HCT116 (cell line): Measurements from ENCODE around the gene SCN8A. TPM values are rescaled to one million over a fixed set of nuclear protein-coding genes. Genes with fewer than 3 reads are reported as not detected.
A peak's percentile ranks its signal among the peaks of the same experiment; 100 is the strongest.

Experiments
- ATAC-seq: fragments of 200-7000 bp; cut with Tn5 transposase; 2 replicates; pipeline ENCODE4 v1.9.1; 2020; ENCODE audit warnings: mild to moderate bottlenecking, moderate library complexity
- BruUV-seq: library from RNA; stranded (reverse); fragments of 400-500 nt; replicated peaks from 2 replicates; lab custom pipeline; 2021; lab: Mats Ljungman, UMichigan
- CTCF ChIA-PET: fragments of 300-600 bp; sonication (Branson Sonifier 250); formaldehyde crosslinking; loops from one replicate; lab custom pipeline; 2021; ENCODE audit warnings: antibody characterized with exemption; lab: Charles Lee
- POLR2A ChIA-PET: fragments of 300-600, 350-600 bp; sonication (Branson Sonifier 250); formaldehyde crosslinking; loops from one replicate; lab custom pipeline; 2021; ENCODE audit warnings: antibody characterized with exemption; lab: Charles Lee
- RAD21 ChIA-PET, 2 experiments: fragments of 300-600 bp; sonication (Branson Sonifier 250); formaldehyde crosslinking; loops; one replicate each; lab custom pipeline; 2023; ENCODE audit warnings: low total read pairs in 2 of 2; ENCODE audit not compliant: uncharacterized antibody in 2 of 2, unreplicated experiment in 2 of 2, low non-redundant PET in 1 of 2; lab: Charles Lee
- DNase-seq: peaks from one replicate; pipeline ENCODE4 v3.0.0-alpha.2; 2010; ENCODE audit warnings: low read depth, low spot score
- H2AFZ ChIP-seq: fragments of 200-600 bp; shearing (Covaris generic), sonication (generic); 2 replicates; pipeline ENCODE4 v1.6.1; 2017; ENCODE audit warnings: low read depth, mixed run types, mixed read lengths, antibody characterized with exemption, low read length; ENCODE audit not compliant: poor library complexity, severe bottlenecking
- H3K27ac ChIP-seq: 2 replicates; pipeline ENCODE4 v1.5.1; 2012; ENCODE audit warnings: low read depth, low read length
- H3K27me3 ChIP-seq: fragments of 200-600 bp; sonication (generic); 2 replicates; pipeline ENCODE4 v1.6.1; 2016; ENCODE audit warnings: mixed run types, low read length, mixed read lengths; ENCODE audit not compliant: insufficient read depth
- H3K36me3 ChIP-seq, 2 experiments: fragments of 200-500 bp in 1 of 2; fragments of 200-600 bp in 1 of 2; sonication (Bioruptor generic) in 1 of 2; sonication (generic) in 1 of 2; 2 replicates each; pipeline versions ENCODE4 v1.5.1 to v1.6.1; 2014 to 2016; ENCODE audit warnings: low read length in 2 of 2, inconsistent platforms in 1 of 2, mixed read lengths in 1 of 2, mixed run types in 1 of 2; ENCODE audit not compliant: insufficient read depth in 2 of 2, control insufficient read depth in 1 of 2
- H3K4me1 ChIP-seq, 2 experiments: fragments of 200-600 bp in 1 of 2; sonication (generic) in 1 of 2; 2 replicates each; pipeline versions ENCODE4 v1.5.1 to v1.6.1; 2012 to 2017; ENCODE audit warnings: low read length in 2 of 2, inconsistent platforms in 1 of 2, mild to moderate bottlenecking in 1 of 2, mixed read lengths in 1 of 2, mixed run types in 1 of 2, moderate library complexity in 1 of 2; ENCODE audit not compliant: insufficient read depth in 2 of 2, control insufficient read depth in 1 of 2
- H3K4me2 ChIP-seq: fragments of 200-600 bp; sonication (generic); 2 replicates; pipeline ENCODE4 v1.6.1; 2017; ENCODE audit warnings: mixed run types, low read length, mixed read lengths
- H3K4me3 ChIP-seq, 2 experiments: fragments of 200-600 bp in 1 of 2; sonication (generic) in 1 of 2; replicated peaks in 1 of 2; 2 replicates each; pipeline ENCODE4 v1.5.1; 2011 to 2016; ENCODE audit warnings: low read length in 2 of 2, control low read depth in 1 of 2, low read depth in 1 of 2, mild to moderate bottlenecking in 1 of 2, mixed read lengths in 1 of 2, mixed run types in 1 of 2
- H3K79me2 ChIP-seq: fragments of 200-600 bp; sonication (generic); 2 replicates; pipeline ENCODE4 v1.6.1; 2017; ENCODE audit warnings: mild to moderate bottlenecking, mixed run types, low read length, moderate library complexity, mixed read lengths; ENCODE audit not compliant: insufficient read depth
- H3K9ac ChIP-seq: fragments of 200-600 bp; sonication (generic); 2 replicates; pipeline ENCODE4 v1.6.1; 2016; ENCODE audit warnings: low read length, mixed read lengths
- H3K9me2 ChIP-seq: fragments of 200-600 bp; sonication (generic), shearing (Covaris generic); 2 replicates; pipeline ENCODE4 v1.6.1; 2017; ENCODE audit warnings: mixed run types, mild to moderate bottlenecking, moderate library complexity; ENCODE audit not compliant: insufficient read depth
- H3K9me3 ChIP-seq, 2 experiments: fragments of 200-500 bp in 1 of 2; fragments of 200-600 bp in 1 of 2; sonication (Bioruptor generic) in 1 of 2; sonication (generic) in 1 of 2; 2 replicates each; pipeline ENCODE4 v1.6.1; 2014 to 2017; ENCODE audit warnings: low read length in 2 of 2, mixed read lengths in 2 of 2, inconsistent platforms in 1 of 2, low read depth in 1 of 2, mild to moderate bottlenecking in 1 of 2, mixed run types in 1 of 2, moderate library complexity in 1 of 2; ENCODE audit not compliant: control insufficient read depth in 1 of 2, insufficient read depth in 1 of 2
- H4K20me1 ChIP-seq: fragments of 200-600 bp; sonication (generic), shearing (Covaris generic); 2 replicates; pipeline ENCODE4 v1.6.1; 2017; ENCODE audit warnings: mixed run types, mild to moderate bottlenecking, moderate library complexity; ENCODE audit not compliant: insufficient read depth
- CEBPB ChIP-seq: IDR thresholded peaks from 2 replicates; pipeline ENCODE4 v1.6.1; 2012; ENCODE audit warnings: low read depth
- EGR1 ChIP-seq: IDR thresholded peaks from 2 replicates; pipeline ENCODE4 v1.6.1; 2012; ENCODE audit warnings: low read depth
- ELF1 ChIP-seq: IDR thresholded peaks from 2 replicates; pipeline ENCODE4 v1.6.1; 2012; ENCODE audit warnings: low read depth, borderline replicate concordance
- JUND ChIP-seq: IDR thresholded peaks from 2 replicates; pipeline ENCODE4 v1.6.1; 2012
- POLR2A ChIP-seq: IDR thresholded peaks from 2 replicates; pipeline ENCODE4 v1.7.0; 2011; ENCODE audit warnings: borderline replicate concordance; ENCODE audit not compliant: insufficient read depth, insufficient read length; ENCODE audit errors: extremely low read depth
- POLR2AphosphoS5 ChIP-seq: IDR thresholded peaks from 2 replicates; pipeline ENCODE4 v1.6.1; 2011; ENCODE audit warnings: mild to moderate bottlenecking, low read depth, low read length, moderate library complexity
- SIN3A ChIP-seq: IDR thresholded peaks from 2 replicates; pipeline ENCODE4 v1.6.1; 2012; ENCODE audit warnings: low read depth
- SRF ChIP-seq: IDR thresholded peaks from 2 replicates; pipeline ENCODE4 v1.6.1; 2012; ENCODE audit warnings: low read depth
- YY1 ChIP-seq: IDR thresholded peaks from 2 replicates; pipeline ENCODE4 v1.6.1; 2011; ENCODE audit warnings: low read length, low read depth, moderate library complexity, mild to moderate bottlenecking; ENCODE audit not compliant: insufficient replicate concordance; ENCODE audit errors: extremely low read depth
- ZFX ChIP-seq: fragments of 450-650 bp; IDR thresholded peaks from 2 replicates; pipeline ENCODE4 v1.6.1; 2017
- ZNF274 ChIP-seq: fragments of 200-500 bp; sonication (Bioruptor generic); IDR thresholded peaks from 2 replicates; pipeline ENCODE4 v1.6.1; 2014; ENCODE audit warnings: mild to moderate bottlenecking, low read depth, low read length, inconsistent platforms
- intact Hi-C: fragments of 100-400 bp; cut with micrococcal nuclease; formaldehyde crosslinking; loops from 2 replicates; pipeline ENCODE4 v1.10.0; 2022
- total RNA-seq: library from RNA; stranded (reverse); gene quantifications from one replicate; pipeline ENCODE4 v1.2.1, GENCODE V29; 2021; ENCODE audit not compliant: unreplicated experiment
- TF ChIP-seq, protein P1 (sequence below): IDR thresholded peaks from 2 replicates; pipeline ENCODE4 v1.6.1; 2012
- TF ChIP-seq, protein P2 (sequence below): IDR thresholded peaks from 2 replicates; pipeline ENCODE4 v1.6.1; 2012; ENCODE audit warnings: low read depth
- TF ChIP-seq, protein P3 (sequence below): IDR thresholded peaks from 2 replicates; pipeline ENCODE4 v1.6.1; 2012
- TF ChIP-seq, protein P4 (sequence below), 3 experiments: fragments of 200-600 bp in 1 of 3; sonication (generic) in 1 of 3; IDR thresholded peaks in 2 of 3; conservative IDR thresholded peaks in 1 of 3; 2 replicates each; pipeline ENCODE4 v1.5.1; 2012 to 2017; ENCODE audit warnings: low read depth in 2 of 3, low read length in 2 of 3, antibody characterized with exemption in 1 of 3, borderline replicate concordance in 1 of 3, control low read depth in 1 of 3, mild to moderate bottlenecking in 1 of 3, mixed read lengths in 1 of 3, mixed run types in 1 of 3, moderate library complexity in 1 of 3; ENCODE audit not compliant: insufficient read depth in 1 of 3

SCN8A gene
- total RNA-seq, 1 experiment from 2014 or later, result 7.1 TPM

DNA sequence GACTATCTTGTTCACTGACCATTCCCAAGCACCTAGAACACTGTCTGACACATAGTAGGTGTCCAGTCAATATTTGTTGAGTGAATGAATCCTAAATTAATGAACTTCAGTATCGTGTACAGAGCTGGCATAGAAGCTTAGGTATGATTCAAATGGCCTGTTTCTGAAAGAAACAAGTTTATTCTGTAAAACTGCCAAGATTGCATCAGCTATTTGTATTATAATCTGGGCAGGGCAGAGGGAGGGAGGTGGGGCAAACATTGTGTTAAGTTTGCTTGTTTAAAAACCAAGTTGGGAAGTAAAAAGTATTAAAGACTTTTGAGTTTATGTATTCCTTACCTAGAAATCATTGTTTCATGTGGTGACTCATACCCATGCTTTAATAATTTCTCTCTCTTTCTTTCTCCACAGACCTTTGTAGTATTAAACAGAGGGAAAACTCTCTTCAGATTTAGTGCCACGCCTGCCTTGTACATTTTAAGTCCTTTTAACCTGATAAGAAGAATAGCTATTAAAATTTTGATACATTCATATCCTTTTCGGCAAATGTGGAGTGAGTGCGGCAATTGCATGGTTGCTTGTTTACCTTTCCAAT is 92.8 kb downstream of the SCN8A start:
- no peak overlapping the region for H3K4me3 ChIP-seq
- no peaks in the 10 kb centered on the region for H3K9me3 ChIP-seq
- BruUV-seq, result no TSS peak
- ATAC-seq, result no peak
- no peak overlapping the region for H2AFZ ChIP-seq
- CTCF ChIA-PET, result interaction anchor here (1.0 kb wide), 1 partner anchor 11 kb away, joined by 3 read pairs; no protein-coding TSS in a partner anchor
- POLR2A ChIA-PET, result no interaction called here
- H3K4me2 ChIP-seq, result no peak overlapping the region
- H3K79me2 ChIP-seq, result no peaks in the 10 kb centered on the region
- TF ChIP-seq SIN3A, result no peak
- peak; percentile 59 for TF ChIP-seq CEBPB
- TF ChIP-seq ELF1, result no peak
- no peak for TF ChIP-seq EGR1
- TF ChIP-seq POLR2AphosphoS5, result no peak
- no peak for DNase-seq
- RAD21 ChIA-PET, result no interaction called here
- intact Hi-C loops, result no loop called here
- H3K9ac ChIP-seq, result no peak overlapping the region
- no peaks in the 10 kb centered on the region for H3K9me2 ChIP-seq
- no peak overlapping the region for H3K27ac ChIP-seq
- no peaks in the 10 kb centered on the region for H3K27me3 ChIP-seq
- H3K36me3 ChIP-seq, result no peaks in the 10 kb centered on the region
- peaks cover 3 to 13% of the 10 kb centered on the region in 2 experiments; a peak in 3 of 4 replicates for H3K4me1 ChIP-seq
- H4K20me1 ChIP-seq, result no peaks in the 10 kb centered on the region

DNA sequence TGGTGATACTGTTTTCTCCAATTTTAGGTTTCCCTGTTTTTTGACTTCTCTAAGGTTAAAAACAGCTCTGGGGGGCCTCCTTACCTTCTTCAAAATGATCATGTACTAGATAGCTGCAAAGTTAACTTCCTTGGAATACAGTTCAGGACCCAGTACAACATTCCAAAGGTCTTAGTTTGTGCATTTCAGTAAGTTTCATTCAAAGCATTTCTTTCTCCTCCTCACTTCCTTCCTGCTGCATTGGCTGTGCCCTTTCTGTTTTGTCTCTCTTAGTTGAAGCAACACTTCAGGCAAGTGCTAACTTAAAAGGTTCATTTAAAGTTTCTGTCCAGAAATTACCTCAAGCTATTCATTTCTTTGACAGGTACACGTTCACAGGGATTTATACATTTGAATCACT is 95.7 kb downstream of the SCN8A start:
- H3K9me2 ChIP-seq, result no peaks in the 10 kb centered on the region
- ChIA-PET CTCF (interaction anchor here (1.4 kb wide), 1 partner anchor 24 kb away, joined by 3 read pairs; no protein-coding TSS in a partner anchor), POLR2A (no interaction called here), RAD21 (no interaction called here)
- ATAC-seq, result no peak
- no peak overlapping the region for H3K4me3 ChIP-seq
- H3K36me3 ChIP-seq, result no peaks in the 10 kb centered on the region
- intact Hi-C loops, result no loop called here
- H3K9ac ChIP-seq, result no peak overlapping the region
- H4K20me1 ChIP-seq, result no peaks in the 10 kb centered on the region
- no peak overlapping the region for H2AFZ ChIP-seq
- no peak overlapping the region for H3K4me2 ChIP-seq
- H3K27me3 ChIP-seq, result no peaks in the 10 kb centered on the region
- H3K27ac ChIP-seq, result no peak overlapping the region
- H3K4me1 ChIP-seq, result peaks cover 3 to 13% of the 10 kb centered on the region in 2 experiments; a peak in 3 of 4 replicates
- no peaks in the 10 kb centered on the region for H3K9me3 ChIP-seq
- H3K79me2 ChIP-seq, result no peaks in the 10 kb centered on the region
- no peak for DNase-seq
- BruUV-seq, result no TSS peak
- no peak for TF ChIP-seq POLR2A
- TF ChIP-seq, protein P1, sequence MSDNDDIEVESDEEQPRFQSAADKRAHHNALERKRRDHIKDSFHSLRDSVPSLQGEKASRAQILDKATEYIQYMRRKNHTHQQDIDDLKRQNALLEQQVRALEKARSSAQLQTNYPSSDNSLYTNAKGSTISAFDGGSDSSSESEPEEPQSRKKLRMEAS, result no peak
- no peak for TF ChIP-seq SRF
- TF ChIP-seq ZFX, result no peak
- TF ChIP-seq, protein P2, sequence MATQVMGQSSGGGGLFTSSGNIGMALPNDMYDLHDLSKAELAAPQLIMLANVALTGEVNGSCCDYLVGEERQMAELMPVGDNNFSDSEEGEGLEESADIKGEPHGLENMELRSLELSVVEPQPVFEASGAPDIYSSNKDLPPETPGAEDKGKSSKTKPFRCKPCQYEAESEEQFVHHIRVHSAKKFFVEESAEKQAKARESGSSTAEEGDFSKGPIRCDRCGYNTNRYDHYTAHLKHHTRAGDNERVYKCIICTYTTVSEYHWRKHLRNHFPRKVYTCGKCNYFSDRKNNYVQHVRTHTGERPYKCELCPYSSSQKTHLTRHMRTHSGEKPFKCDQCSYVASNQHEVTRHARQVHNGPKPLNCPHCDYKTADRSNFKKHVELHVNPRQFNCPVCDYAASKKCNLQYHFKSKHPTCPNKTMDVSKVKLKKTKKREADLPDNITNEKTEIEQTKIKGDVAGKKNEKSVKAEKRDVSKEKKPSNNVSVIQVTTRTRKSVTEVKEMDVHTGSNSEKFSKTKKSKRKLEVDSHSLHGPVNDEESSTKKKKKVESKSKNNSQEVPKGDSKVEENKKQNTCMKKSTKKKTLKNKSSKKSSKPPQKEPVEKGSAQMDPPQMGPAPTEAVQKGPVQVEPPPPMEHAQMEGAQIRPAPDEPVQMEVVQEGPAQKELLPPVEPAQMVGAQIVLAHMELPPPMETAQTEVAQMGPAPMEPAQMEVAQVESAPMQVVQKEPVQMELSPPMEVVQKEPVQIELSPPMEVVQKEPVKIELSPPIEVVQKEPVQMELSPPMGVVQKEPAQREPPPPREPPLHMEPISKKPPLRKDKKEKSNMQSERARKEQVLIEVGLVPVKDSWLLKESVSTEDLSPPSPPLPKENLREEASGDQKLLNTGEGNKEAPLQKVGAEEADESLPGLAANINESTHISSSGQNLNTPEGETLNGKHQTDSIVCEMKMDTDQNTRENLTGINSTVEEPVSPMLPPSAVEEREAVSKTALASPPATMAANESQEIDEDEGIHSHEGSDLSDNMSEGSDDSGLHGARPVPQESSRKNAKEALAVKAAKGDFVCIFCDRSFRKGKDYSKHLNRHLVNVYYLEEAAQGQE, result no peak
- TF ChIP-seq SIN3A, result no peak
- TF ChIP-seq JUND, result no peak
- no peak for TF ChIP-seq YY1
- no peak for TF ChIP-seq CEBPB
- TF ChIP-seq, protein P3, sequence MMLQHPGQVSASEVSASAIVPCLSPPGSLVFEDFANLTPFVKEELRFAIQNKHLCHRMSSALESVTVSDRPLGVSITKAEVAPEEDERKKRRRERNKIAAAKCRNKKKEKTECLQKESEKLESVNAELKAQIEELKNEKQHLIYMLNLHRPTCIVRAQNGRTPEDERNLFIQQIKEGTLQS, result no peak
- no peak for TF ChIP-seq ZNF274
- TF ChIP-seq, protein P4, sequence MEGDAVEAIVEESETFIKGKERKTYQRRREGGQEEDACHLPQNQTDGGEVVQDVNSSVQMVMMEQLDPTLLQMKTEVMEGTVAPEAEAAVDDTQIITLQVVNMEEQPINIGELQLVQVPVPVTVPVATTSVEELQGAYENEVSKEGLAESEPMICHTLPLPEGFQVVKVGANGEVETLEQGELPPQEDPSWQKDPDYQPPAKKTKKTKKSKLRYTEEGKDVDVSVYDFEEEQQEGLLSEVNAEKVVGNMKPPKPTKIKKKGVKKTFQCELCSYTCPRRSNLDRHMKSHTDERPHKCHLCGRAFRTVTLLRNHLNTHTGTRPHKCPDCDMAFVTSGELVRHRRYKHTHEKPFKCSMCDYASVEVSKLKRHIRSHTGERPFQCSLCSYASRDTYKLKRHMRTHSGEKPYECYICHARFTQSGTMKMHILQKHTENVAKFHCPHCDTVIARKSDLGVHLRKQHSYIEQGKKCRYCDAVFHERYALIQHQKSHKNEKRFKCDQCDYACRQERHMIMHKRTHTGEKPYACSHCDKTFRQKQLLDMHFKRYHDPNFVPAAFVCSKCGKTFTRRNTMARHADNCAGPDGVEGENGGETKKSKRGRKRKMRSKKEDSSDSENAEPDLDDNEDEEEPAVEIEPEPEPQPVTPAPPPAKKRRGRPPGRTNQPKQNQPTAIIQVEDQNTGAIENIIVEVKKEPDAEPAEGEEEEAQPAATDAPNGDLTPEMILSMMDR (IDR thresholded peaks at IDR 0.05 in 2 of 3, conservative IDR thresholded peaks at IDR 0.05 in 1 of 3; ENCODE audit: borderline replicate concordance in 1 of 3, insufficient read depth in 1 of 3, low read depth in 2 of 3, low read length in 2 of 3), result no peak
